SIG-M5 (cell line): Measurements from ENCODE around the gene HSPB9.

Source experiments
- DNase-seq: peaks from one replicate; lab custom pipeline; 2025; lab: John Stamatoyannopoulos, UW

Gene HSPB9

GRCh38 chr17:42101513-42102292 is 20.9 kb upstream of the HSPB9 start:
- DNase-seq: no peak

- no peak for DNase-seq
These were observed 19.2 kb upstream of the HSPB9 start for GRCh38 chr17:42103221-42103954.

GRCh38 chr17:42104264-42104663 is 18.3 kb upstream of the HSPB9 start:
- no peak for DNase-seq

- no peak for DNase-seq
These were observed 16.6 kb upstream of the HSPB9 start for GRCh38 chr17:42106009-42106408.

- no peak for DNase-seq
These were observed 15.5 kb upstream of the HSPB9 start for GRCh38 chr17:42107124-42107523.

- DNase-seq: no peak
These were observed 14.7 kb upstream of the HSPB9 start for GRCh38 chr17:42107597-42108576.

GRCh38 chr17:42109086-42109485 is 13.5 kb upstream of the HSPB9 start:
- no peak for DNase-seq

- no peak for DNase-seq
These were observed 12.0 kb upstream of the HSPB9 start for GRCh38 chr17:42110301-42111264.

- DNase-seq: no peak
These were observed 11.4 kb upstream of the HSPB9 start for GRCh38 chr17:42111265-42111636.

GRCh38 chr17:42111871-42112551 is 10.6 kb upstream of the HSPB9 start:
- no peak for DNase-seq

- peak; percentile 80 for DNase-seq
These were observed 9.9 kb upstream of the HSPB9 start, which contains the start of gene DHX58 for GRCh38 chr17:42112552-42113176. TSS of gene DHX58 (minus strand) at chr17:42112714. CDS start at chr17:42111892, 822 bp downstream.

- DNase-seq: no peak
These were observed 9.1 kb upstream of the HSPB9 start for GRCh38 chr17:42113293-42114069.

- DNase-seq: no peak
These were observed 8.5 kb upstream of the HSPB9 start for GRCh38 chr17:42114118-42114517.

GRCh38 chr17:42116705-42117396 is 5.8 kb upstream of the HSPB9 start:
- peak; percentile 52 for DNase-seq

GRCh38 chr17:42117397-42118125 is 5.0 kb upstream of the HSPB9 start:
- DNase-seq: no peak

GRCh38 chr17:42118126-42118510 is 4.5 kb upstream of the HSPB9 start:
- no peak for DNase-seq

- no peak for DNase-seq
These were observed 4.1 kb upstream of the HSPB9 start for GRCh38 chr17:42118545-42118944.

- no peak for DNase-seq
These were observed 3.3 kb upstream of the HSPB9 start for GRCh38 chr17:42119301-42119700.
